ENCODE measurements around the gene ALDH1A1. TPM values are rescaled to one million over a fixed set of nuclear protein-coding genes. Genes with fewer than 3 reads are reported as not detected.

The ALDH1A1 gene
- total and polyA plus RNA-seq, 2 donors (not counting 3 experiments of a cell fraction or from before 2014, with no cell fraction given) = 91.1 to 287 TPM

DNA sequence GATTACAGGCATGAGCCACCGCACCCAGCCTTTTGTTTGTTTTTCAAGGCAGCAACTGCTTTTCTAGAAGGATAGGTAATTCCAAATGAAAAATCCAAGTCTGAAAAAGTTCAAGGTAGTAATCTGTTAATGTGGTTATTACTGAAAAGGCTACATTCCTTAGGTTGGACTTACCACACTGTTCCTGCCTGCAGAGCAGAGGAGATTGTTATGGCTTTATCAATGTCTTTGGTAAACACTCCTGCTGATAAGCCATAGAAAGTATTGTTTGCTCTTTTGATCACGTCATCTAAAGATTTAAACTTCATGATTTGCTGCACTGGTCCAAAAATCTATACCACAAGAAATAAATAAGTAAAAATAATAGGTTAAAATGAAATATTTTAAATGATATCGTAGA is 43.4 kb downstream of the ALDH1A1 start:
- Histone ChIP-seq H3K9ac (replicated peaks; ENCODE audit: extremely low read depth, insufficient read depth, low read length) (no peak overlapping the region), H3K79me2 (ENCODE audit: control insufficient read depth, insufficient read depth, low read length) (no peaks in the 10 kb centered on the region), H2AFZ (ENCODE audit: low read depth, low read length) (no peak overlapping the region), H3K4me1 (ENCODE audit: control insufficient read depth, extremely low read depth, insufficient read depth, low read length) (no peaks in the 10 kb centered on the region), H3K9me3 (replicated peaks; ENCODE audit: control insufficient read depth, insufficient read depth, low read length) (no peaks in the 10 kb centered on the region), H3K27ac (ENCODE audit: insufficient read depth, low read depth, low read length) (no peak overlapping the region), H3K27me3 (ENCODE audit: control insufficient read depth in 2 of 2, insufficient read depth in 2 of 2, low read length in 2 of 2) (no peaks in the 10 kb centered on the region), H3K9me1 (replicated peaks; ENCODE audit: control insufficient read depth, extremely low read depth, insufficient read depth, low read length) (no peaks in the 10 kb centered on the region), H4K20me1 (replicated peaks; ENCODE audit: control insufficient read depth, extremely low read depth, insufficient read depth, low read length) (no peaks in the 10 kb centered on the region), H3K4me3 (replicated peaks in 1 of 3; ENCODE audit: insufficient read depth in 1 of 3, low read depth in 1 of 3, low read length in 3 of 3) (no peak overlapping the region), H3K4me2 (ENCODE audit: insufficient read depth, low read length) (no peak overlapping the region), H3K36me3 (ENCODE audit: control insufficient read depth in 2 of 2, extremely low read depth in 1 of 2, insufficient read depth in 2 of 2, low read length in 2 of 2) (peaks cover 4 to 5% of the 10 kb centered on the region in 2 experiments)
- FAIRE-seq (no peak), DNase-seq (ENCODE audit: low read depth, low spot score) (no peak)
- ChIA-PET CTCF (no interaction called here), POLR2A (no interaction called here)
- no TSS peak for BruUV-seq (replicated peaks)
- no peak for TF ChIP-seq MYC (IDR thresholded peaks at IDR 0.05; ENCODE audit: low read depth, low read length)
- TF ChIP-seq POLR2A (IDR thresholded peaks at IDR 0.05; ENCODE audit: low read depth, low read length) = no peak
- no peak for TF ChIP-seq EZH2 (IDR thresholded peaks at IDR 0.05; ENCODE audit: borderline replicate concordance, low read depth, low read length, severe bottlenecking)
- TF ChIP-seq, protein P1, sequence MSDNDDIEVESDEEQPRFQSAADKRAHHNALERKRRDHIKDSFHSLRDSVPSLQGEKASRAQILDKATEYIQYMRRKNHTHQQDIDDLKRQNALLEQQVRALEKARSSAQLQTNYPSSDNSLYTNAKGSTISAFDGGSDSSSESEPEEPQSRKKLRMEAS (IDR thresholded peaks at IDR 0.05; ENCODE audit: insufficient read depth, insufficient read length) = no peak
- no peak for TF ChIP-seq JUN (IDR thresholded peaks at IDR 0.05; ENCODE audit: borderline replicate concordance, insufficient read depth, insufficient read length, low read depth)
- no peak for TF ChIP-seq FOS (IDR thresholded peaks at IDR 0.05; ENCODE audit: borderline replicate concordance, insufficient read depth, low read length)
- TF ChIP-seq, protein P2, sequence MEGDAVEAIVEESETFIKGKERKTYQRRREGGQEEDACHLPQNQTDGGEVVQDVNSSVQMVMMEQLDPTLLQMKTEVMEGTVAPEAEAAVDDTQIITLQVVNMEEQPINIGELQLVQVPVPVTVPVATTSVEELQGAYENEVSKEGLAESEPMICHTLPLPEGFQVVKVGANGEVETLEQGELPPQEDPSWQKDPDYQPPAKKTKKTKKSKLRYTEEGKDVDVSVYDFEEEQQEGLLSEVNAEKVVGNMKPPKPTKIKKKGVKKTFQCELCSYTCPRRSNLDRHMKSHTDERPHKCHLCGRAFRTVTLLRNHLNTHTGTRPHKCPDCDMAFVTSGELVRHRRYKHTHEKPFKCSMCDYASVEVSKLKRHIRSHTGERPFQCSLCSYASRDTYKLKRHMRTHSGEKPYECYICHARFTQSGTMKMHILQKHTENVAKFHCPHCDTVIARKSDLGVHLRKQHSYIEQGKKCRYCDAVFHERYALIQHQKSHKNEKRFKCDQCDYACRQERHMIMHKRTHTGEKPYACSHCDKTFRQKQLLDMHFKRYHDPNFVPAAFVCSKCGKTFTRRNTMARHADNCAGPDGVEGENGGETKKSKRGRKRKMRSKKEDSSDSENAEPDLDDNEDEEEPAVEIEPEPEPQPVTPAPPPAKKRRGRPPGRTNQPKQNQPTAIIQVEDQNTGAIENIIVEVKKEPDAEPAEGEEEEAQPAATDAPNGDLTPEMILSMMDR (IDR thresholded peaks at IDR 0.05; ENCODE audit: extremely low read depth in 1 of 2, insufficient read depth in 1 of 2, low read depth in 1 of 2, low read length in 2 of 2) = no peak
- TF ChIP-seq GATA2 (IDR thresholded peaks at IDR 0.05; ENCODE audit: insufficient read depth, insufficient read length, low read depth, low read length) = no peak
- no peak for TF ChIP-seq POLR2AphosphoS5 (IDR thresholded peaks at IDR 0.05; ENCODE audit: insufficient read depth, low read depth, low read length)
- dilution Hi-C loops (cut with MboI; ENCODE audit: extremely low pct_ligation_motif_present, low sequenced_read_pairs) = no loop called here
- intact Hi-C loops (cut with micrococcal nuclease) = no loop called here
